Liver (tissue), 9 donors: ENCODE results near the gene KMT2E. TPM values are rescaled to one million over a fixed set of nuclear protein-coding genes. Genes with fewer than 3 reads are reported as not detected.

Source experiments
- DNase-seq: peaks from one replicate; pipeline ENCODE4 v3.0.0-alpha.2; 2017; ENCODE audit warnings: low spot score
- H3K27ac ChIP-seq, 2 donors: one replicate each; pipeline ENCODE4 v1.7.0; 2013; ENCODE audit warnings: inconsistent platforms in 2 of 2, low read length in 2 of 2, control low read depth in 1 of 2, low read depth in 1 of 2, mild to moderate bottlenecking in 1 of 2
- H3K27me3 ChIP-seq, 4 donors: one replicate each; pipeline versions ENCODE4 v1.6.1 to v1.7.0; 2013; ENCODE audit warnings: low read length in 3 of 4, inconsistent platforms in 1 of 4, mild to moderate bottlenecking in 1 of 4, moderate library complexity in 1 of 4; ENCODE audit not compliant: control insufficient read depth in 4 of 4, insufficient read depth in 4 of 4
- H3K36me3 ChIP-seq, 4 donors: one replicate each; pipeline versions ENCODE4 v1.6.1 to v1.7.0; 2013; ENCODE audit warnings: low read length in 3 of 4, mild to moderate bottlenecking in 3 of 4, low read depth in 1 of 4, moderate library complexity in 1 of 4; ENCODE audit not compliant: control insufficient read depth in 4 of 4, insufficient read depth in 3 of 4
- H3K4me1 ChIP-seq, 4 donors: one replicate each; pipeline versions ENCODE4 v1.6.1 to v1.7.0; 2013; ENCODE audit warnings: low read length in 3 of 4, mild to moderate bottlenecking in 3 of 4, moderate library complexity in 1 of 4; ENCODE audit not compliant: control insufficient read depth in 4 of 4, insufficient read depth in 4 of 4
- H3K4me3 ChIP-seq, 3 donors: one replicate each; pipeline versions ENCODE4 v1.6.1 to v1.7.0; 2013; ENCODE audit warnings: low read length in 3 of 3, control low read depth in 1 of 3, low read depth in 1 of 3, mild to moderate bottlenecking in 1 of 3
- H3K9ac ChIP-seq, 2 donors: one replicate each; pipeline ENCODE4 v1.7.0; 2013; ENCODE audit warnings: low read length in 2 of 2, mild to moderate bottlenecking in 2 of 2, moderate library complexity in 2 of 2, control low read depth in 1 of 2, low read depth in 1 of 2
- H3K9me3 ChIP-seq, 4 donors: one replicate each; pipeline versions ENCODE4 v1.6.1 to v1.7.0; 2013; ENCODE audit warnings: low read length in 3 of 4; ENCODE audit not compliant: control insufficient read depth in 4 of 4
- EGR1 ChIP-seq, 2 donors: IDR thresholded peaks; 2 replicates each; pipeline ENCODE4 v1.6.1; 2016 to 2018; ENCODE audit warnings: antibody characterized with exemption in 2 of 2, low read depth in 2 of 2
- FOXA1 ChIP-seq: IDR thresholded peaks from 2 replicates; pipeline ENCODE4 v1.6.1; 2016; ENCODE audit warnings: antibody characterized with exemption
- GABPA ChIP-seq, 2 donors: IDR thresholded peaks in 1 of 2; conservative IDR thresholded peaks in 1 of 2; 2 replicates each; pipeline ENCODE4 v1.6.1; 2016; ENCODE audit warnings: antibody characterized with exemption in 2 of 2, mild to moderate bottlenecking in 1 of 2, moderate library complexity in 1 of 2
- HNF4A ChIP-seq, 2 donors: conservative IDR thresholded peaks; 2 replicates each; pipeline ENCODE4 v1.6.1; 2016; ENCODE audit warnings: antibody characterized with exemption in 2 of 2, mild to moderate bottlenecking in 2 of 2
- HNF4G ChIP-seq: IDR thresholded peaks from 2 replicates; pipeline ENCODE4 v1.6.1; 2016; ENCODE audit warnings: antibody characterized with exemption
- JUND ChIP-seq, 2 donors: IDR thresholded peaks; 2 replicates each; pipeline ENCODE4 v1.6.1; 2016; ENCODE audit warnings: antibody characterized with exemption in 2 of 2
- NR2F2 ChIP-seq: IDR thresholded peaks from 2 replicates; pipeline ENCODE4 v1.6.1; 2016; ENCODE audit warnings: antibody characterized with exemption
- REST ChIP-seq: IDR thresholded peaks from 2 replicates; pipeline ENCODE4 v1.6.1; 2016; ENCODE audit warnings: antibody characterized with exemption, mild to moderate bottlenecking
- RXRA ChIP-seq, 2 donors: IDR thresholded peaks; 2 replicates each; pipeline ENCODE4 v1.6.1; 2017 to 2018; ENCODE audit warnings: antibody characterized with exemption in 2 of 2, mild to moderate bottlenecking in 1 of 2
- SP1 ChIP-seq: IDR thresholded peaks from 2 replicates; pipeline ENCODE4 v1.6.1; 2018; ENCODE audit warnings: antibody characterized with exemption, mild to moderate bottlenecking
- WGBS: extraction: QIAGEN DNeasy Blood & Tissue Kit; methylation state at CpG from one replicate; pipeline ENCODE4 v1.1.7; 2013; 5-methylcytosine and 5-hydroxymethylcytosine counted together
- polyA plus RNA-seq, 2 donors: library from polyadenylated mRNA; stranded (reverse) in 1 of 2; unstranded in 1 of 2; fragments of 200-250 nt in 1 of 2; fragments of >200 nt in 1 of 2; fragmentation: Nextera tagmentation in 1 of 2; extraction: Ambion mirVana in 1 of 2; gene quantifications; one replicate each; pipeline versions ENCODE4 v1.2.1 to v1.2.3, GENCODE V29; 2013 to 2015
- total RNA-seq, 2 donors: library from RNA; depleted of rRNA; stranded (reverse); fragments of >200 nt; gene quantifications; one replicate each; pipeline ENCODE4 v1.2.3, GENCODE V29; 2014
- TF ChIP-seq, protein P1 (sequence below): IDR thresholded peaks from 2 replicates; pipeline ENCODE4 v1.6.1; 2016; ENCODE audit warnings: antibody characterized with exemption
- TF ChIP-seq, protein P2 (sequence below): fragments of 150-350 bp; IDR thresholded peaks from 2 replicates; pipeline ENCODE4 v1.5.1; 2017; ENCODE audit warnings: improper control_type of control experiment, low read depth, low read length; ENCODE audit not compliant: missing input control
- TF ChIP-seq, protein P3 (sequence below): IDR thresholded peaks from 2 replicates; pipeline ENCODE4 v1.6.1; 2016; ENCODE audit warnings: antibody characterized with exemption
- TF ChIP-seq, protein P4 (sequence below): IDR thresholded peaks from 2 replicates; pipeline ENCODE4 v1.6.1; 2016; ENCODE audit warnings: antibody characterized with exemption
- donor health status: healthy.
- donor health status: healthy.
- donor health status: healthy.
- donor health status: healthy.
- donor health status: healthy.

Gene KMT2E
- total and polyA plus RNA-seq, 4 donors: 7.1 to 55.6 (median 42.4) TPM

DNA sequence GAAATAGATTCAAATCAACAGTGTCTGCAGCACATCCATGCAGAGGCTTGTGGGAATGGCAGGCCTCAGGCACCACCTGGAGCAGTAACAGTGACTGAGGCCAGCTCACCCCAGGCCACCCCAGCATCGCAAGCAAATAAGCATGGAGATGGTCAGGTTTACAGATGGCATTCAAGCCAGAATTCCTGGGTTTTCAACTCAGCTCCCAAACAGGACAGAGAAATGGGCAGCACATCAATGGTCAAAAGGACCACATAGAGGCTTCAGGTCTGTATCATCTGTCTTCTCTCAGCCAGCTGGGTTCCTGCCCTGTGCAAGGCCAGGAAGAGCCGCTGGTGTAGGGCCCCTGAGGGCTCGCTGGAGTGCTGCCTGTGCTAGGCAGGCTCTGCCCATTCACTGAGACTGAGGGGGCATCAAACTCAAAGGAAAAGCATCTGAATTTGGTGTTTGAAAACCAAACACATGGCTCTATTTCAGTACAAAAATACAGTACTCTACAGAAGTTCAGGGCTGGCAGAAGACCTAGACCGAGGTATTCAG lies 112.5 kb downstream of the KMT2E start:
- no peaks in the 10 kb centered on the region for H3K9me3 ChIP-seq
- H3K4me3 ChIP-seq: no peak overlapping the region
- peaks cover 0 to 9% (median 3%) of the 10 kb centered on the region in 4 donors for H3K4me1 ChIP-seq
- no peaks in the 10 kb centered on the region for H3K27me3 ChIP-seq
- H3K36me3 ChIP-seq: peaks cover 0 to 7% (median 2%) of the 10 kb centered on the region in 4 donors
- 93% methylated on average over 4 of the region's 4 CpGs for WGBS
- H3K9ac ChIP-seq: no peak overlapping the region
- no peak for DNase-seq
- TF ChIP-seq FOXA1 (no peak), HNF4G (no peak), REST (no peak), EGR1 (IDR thresholded peaks at IDR 0.05; ENCODE audit: low read depth in 2 of 2) (no peak), GABPA (IDR thresholded peaks at IDR 0.05 in 1 of 2, conservative IDR thresholded peaks at IDR 0.05 in 1 of 2) (no peak), JUND (IDR thresholded peaks at IDR 0.05) (no peak), HNF4A (conservative IDR thresholded peaks at IDR 0.05) (no peak), SP1 (no peak), NR2F2 (no peak), RXRA (IDR thresholded peaks at IDR 0.05) (no peak)
- TF ChIP-seq, protein P1, sequence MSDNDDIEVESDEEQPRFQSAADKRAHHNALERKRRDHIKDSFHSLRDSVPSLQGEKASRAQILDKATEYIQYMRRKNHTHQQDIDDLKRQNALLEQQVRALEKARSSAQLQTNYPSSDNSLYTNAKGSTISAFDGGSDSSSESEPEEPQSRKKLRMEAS: no peak
- TF ChIP-seq, protein P2, sequence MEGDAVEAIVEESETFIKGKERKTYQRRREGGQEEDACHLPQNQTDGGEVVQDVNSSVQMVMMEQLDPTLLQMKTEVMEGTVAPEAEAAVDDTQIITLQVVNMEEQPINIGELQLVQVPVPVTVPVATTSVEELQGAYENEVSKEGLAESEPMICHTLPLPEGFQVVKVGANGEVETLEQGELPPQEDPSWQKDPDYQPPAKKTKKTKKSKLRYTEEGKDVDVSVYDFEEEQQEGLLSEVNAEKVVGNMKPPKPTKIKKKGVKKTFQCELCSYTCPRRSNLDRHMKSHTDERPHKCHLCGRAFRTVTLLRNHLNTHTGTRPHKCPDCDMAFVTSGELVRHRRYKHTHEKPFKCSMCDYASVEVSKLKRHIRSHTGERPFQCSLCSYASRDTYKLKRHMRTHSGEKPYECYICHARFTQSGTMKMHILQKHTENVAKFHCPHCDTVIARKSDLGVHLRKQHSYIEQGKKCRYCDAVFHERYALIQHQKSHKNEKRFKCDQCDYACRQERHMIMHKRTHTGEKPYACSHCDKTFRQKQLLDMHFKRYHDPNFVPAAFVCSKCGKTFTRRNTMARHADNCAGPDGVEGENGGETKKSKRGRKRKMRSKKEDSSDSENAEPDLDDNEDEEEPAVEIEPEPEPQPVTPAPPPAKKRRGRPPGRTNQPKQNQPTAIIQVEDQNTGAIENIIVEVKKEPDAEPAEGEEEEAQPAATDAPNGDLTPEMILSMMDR: no peak
- TF ChIP-seq, protein P3, sequence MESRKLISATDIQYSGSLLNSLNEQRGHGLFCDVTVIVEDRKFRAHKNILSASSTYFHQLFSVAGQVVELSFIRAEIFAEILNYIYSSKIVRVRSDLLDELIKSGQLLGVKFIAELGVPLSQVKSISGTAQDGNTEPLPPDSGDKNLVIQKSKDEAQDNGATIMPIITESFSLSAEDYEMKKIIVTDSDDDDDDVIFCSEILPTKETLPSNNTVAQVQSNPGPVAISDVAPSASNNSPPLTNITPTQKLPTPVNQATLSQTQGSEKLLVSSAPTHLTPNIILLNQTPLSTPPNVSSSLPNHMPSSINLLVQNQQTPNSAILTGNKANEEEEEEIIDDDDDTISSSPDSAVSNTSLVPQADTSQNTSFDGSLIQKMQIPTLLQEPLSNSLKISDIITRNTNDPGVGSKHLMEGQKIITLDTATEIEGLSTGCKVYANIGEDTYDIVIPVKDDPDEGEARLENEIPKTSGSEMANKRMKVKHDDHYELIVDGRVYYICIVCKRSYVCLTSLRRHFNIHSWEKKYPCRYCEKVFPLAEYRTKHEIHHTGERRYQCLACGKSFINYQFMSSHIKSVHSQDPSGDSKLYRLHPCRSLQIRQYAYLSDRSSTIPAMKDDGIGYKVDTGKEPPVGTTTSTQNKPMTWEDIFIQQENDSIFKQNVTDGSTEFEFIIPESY: no peak
- H3K27ac ChIP-seq: peak overlapping the region in 1 of 2 donors; percentile 36

GRCh38 chr7:105127179-105127578 lies 113.2 kb downstream of the KMT2E start:
- Histone ChIP-seq H3K9me3 (no peaks in the 10 kb centered on the region), H3K27ac (no peak overlapping the region), H3K36me3 (peaks cover 0 to 8% (median 2%) of the 10 kb centered on the region in 4 donors), H3K9ac (no peak overlapping the region), H3K4me3 (no peak overlapping the region), H3K4me1 (peaks cover 1 to 14% (median 8%) of the 10 kb centered on the region in 4 donors), H3K27me3 (no peaks in the 10 kb centered on the region)
- DNase-seq: no peak
- TF ChIP-seq, protein P4, sequence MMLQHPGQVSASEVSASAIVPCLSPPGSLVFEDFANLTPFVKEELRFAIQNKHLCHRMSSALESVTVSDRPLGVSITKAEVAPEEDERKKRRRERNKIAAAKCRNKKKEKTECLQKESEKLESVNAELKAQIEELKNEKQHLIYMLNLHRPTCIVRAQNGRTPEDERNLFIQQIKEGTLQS: no peak
- no peak for TF ChIP-seq FOXA1
- TF ChIP-seq, protein P3: no peak
- 91% methylated on average over 8 of the region's 8 CpGs for WGBS
